Measurements from ENCODE around the gene CTSH. TPM values are rescaled to one million over a fixed set of nuclear protein-coding genes. Genes with fewer than 3 reads are reported as not detected.

CTSH gene
- total and polyA plus RNA-seq, 2 of the 13 experiments (the other 11 are each of a cell fraction or from before 2014, with no cell fraction given): 265 to 653 TPM

- TF ChIP-seq XRCC5 (optimal IDR thresholded peaks at IDR 0.05; ENCODE audit: low read length) (peak; percentile 59), AGO1 (IDR thresholded peaks at IDR 0.05; ENCODE audit: low read depth, low read length, poor library complexity, severe bottlenecking) (peak; percentile 64), ZNF296 (CRISPR knock-in tag; conservative IDR thresholded peaks at IDR 0.05) (no peak; the same call in 1 of the 2 replicates), ZBTB20 (CRISPR knock-in tag; IDR thresholded peaks at IDR 0.05; ENCODE audit: borderline replicate concordance, low read depth) (0 out of 2 replicates have a peak, but pooled peaks have one; percentile 16), SP140L (CRISPR knock-in tag; IDR thresholded peaks at IDR 0.05; ENCODE audit: borderline replicate concordance) (0 out of 2 replicates have a peak, but pooled peaks have one; percentile 30), MED1 (CRISPR knock-in tag; IDR thresholded peaks at IDR 0.05) (peak; percentile 41; the same call in 1 of the 2 replicates), ZBTB44 (CRISPR knock-in tag; IDR thresholded peaks at IDR 0.05) (no peak), ZNF629 (CRISPR knock-in tag; conservative IDR thresholded peaks at IDR 0.05) (no peak), ZFYVE20 (CRISPR knock-in tag; IDR thresholded peaks at IDR 0.05; ENCODE audit: borderline replicate concordance, low read depth) (no peak), ZBTB49 (CRISPR knock-in tag; IDR thresholded peaks at IDR 0.05; ENCODE audit: borderline replicate concordance) (0 out of 2 replicates have a peak, but pooled peaks have one; percentile 39), CBX2 (IDR thresholded peaks at IDR 0.05; ENCODE audit: low read depth, low read length) (no peak), CBX2 (CRISPR knock-in tag; IDR thresholded peaks at IDR 0.05; ENCODE audit: low read depth) (no peak), ZNF441 (CRISPR knock-in tag; IDR thresholded peaks at IDR 0.05; ENCODE audit: borderline replicate concordance) (0 out of 2 replicates have a peak, but pooled peaks have one; percentile 16), PATZ1 (CRISPR knock-in tag; IDR thresholded peaks at IDR 0.05) (peak; percentile 82), TFDP2 (CRISPR knock-in tag; IDR thresholded peaks at IDR 0.05) (peak; percentile 68), GZF1 (CRISPR knock-in tag; IDR thresholded peaks at IDR 0.05) (0 out of 2 replicates have a peak, but pooled peaks have one; percentile 1), FOXO1 (CRISPR knock-in tag; IDR thresholded peaks at IDR 0.05) (peak; percentile 18; the same call in 1 of the 2 replicates), SMAD3 (CRISPR knock-in tag; IDR thresholded peaks at IDR 0.05) (peak; percentile 78; the same call in 1 of the 2 replicates), EP300 (IDR thresholded peaks at IDR 0.05; ENCODE audit: low read depth in 2 of 2, low read length in 2 of 2) (peak in 1 of 2 experiments; percentile 21; a peak in 1 of 4 replicates), EP300 (CRISPR knock-in tag; IDR thresholded peaks at IDR 0.05; ENCODE audit: borderline replicate concordance) (no peak), ZMAT3 (CRISPR knock-in tag; conservative IDR thresholded peaks at IDR 0.05) (peak; percentile 66; the same call in 1 of the 2 replicates), HMG20A (CRISPR knock-in tag; IDR thresholded peaks at IDR 0.05; ENCODE audit: borderline replicate concordance) (no peak)
These were observed 71.7 kb downstream of the CTSH start (continued) for GRCh38 chr15:78872972-78873792.
